Measurements from ENCODE around the gene WDR86.

DNA sequence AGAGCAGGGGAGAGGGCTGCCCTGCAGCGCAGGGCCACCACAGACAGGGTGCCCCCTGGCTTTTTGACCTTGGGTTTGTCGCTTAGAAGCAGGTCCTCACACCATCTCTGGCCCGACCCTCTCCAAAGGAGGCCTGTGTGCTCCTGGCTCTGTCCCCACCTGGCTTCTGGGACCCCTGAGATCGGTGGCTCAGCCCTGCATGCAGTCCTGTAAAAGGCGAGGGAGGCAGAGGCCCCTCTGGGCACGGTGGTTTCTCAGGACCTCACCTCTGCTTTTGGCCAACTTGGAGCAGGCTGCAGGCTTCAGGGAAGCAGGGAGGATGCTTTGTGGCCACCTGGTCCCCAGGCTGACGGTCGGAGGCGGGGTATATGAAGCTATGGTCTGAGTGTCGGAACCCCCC, 21.4 kb downstream of the WDR86 start:
- TF ChIP-seq, protein P1, sequence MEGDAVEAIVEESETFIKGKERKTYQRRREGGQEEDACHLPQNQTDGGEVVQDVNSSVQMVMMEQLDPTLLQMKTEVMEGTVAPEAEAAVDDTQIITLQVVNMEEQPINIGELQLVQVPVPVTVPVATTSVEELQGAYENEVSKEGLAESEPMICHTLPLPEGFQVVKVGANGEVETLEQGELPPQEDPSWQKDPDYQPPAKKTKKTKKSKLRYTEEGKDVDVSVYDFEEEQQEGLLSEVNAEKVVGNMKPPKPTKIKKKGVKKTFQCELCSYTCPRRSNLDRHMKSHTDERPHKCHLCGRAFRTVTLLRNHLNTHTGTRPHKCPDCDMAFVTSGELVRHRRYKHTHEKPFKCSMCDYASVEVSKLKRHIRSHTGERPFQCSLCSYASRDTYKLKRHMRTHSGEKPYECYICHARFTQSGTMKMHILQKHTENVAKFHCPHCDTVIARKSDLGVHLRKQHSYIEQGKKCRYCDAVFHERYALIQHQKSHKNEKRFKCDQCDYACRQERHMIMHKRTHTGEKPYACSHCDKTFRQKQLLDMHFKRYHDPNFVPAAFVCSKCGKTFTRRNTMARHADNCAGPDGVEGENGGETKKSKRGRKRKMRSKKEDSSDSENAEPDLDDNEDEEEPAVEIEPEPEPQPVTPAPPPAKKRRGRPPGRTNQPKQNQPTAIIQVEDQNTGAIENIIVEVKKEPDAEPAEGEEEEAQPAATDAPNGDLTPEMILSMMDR (conservative IDR thresholded peaks at IDR 0.05) = no peak
- TF ChIP-seq ZFX (IDR thresholded peaks at IDR 0.05) = no peak
